ENCODE results near the gene NSG2. TPM values are rescaled to one million over a fixed set of nuclear protein-coding genes. Genes with fewer than 3 reads are reported as not detected.

Gene NSG2
- not detected in 2 replicates for total RNA-seq

DNA sequence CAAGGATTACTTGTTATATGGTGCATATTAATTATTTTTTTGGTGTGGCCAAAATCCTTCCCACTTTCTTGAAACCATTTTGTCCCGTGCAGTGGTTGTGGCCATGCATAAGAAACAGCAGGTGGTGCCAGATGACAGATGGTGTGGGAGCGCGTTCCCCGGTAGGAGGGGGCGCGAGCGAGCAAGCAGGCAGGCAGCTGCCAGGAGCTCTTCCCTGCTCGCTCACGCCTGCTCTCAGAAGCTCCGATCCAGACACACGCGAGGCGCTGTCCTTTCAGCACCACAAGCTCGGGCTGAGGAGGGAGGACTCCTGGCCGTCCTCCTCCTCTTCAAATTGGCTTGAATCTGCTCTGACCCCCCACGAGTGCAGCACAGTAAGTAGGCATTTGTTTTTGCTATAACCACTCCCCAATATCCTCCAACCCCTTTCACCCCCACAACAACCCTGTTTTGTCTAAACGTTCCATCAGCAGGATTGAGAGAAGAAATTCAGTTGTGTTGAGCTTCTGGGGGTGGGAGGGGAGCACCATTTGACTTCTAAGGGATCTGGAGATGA is at the start of gene NSG2:
Gene NSG2 (plus strand): TSS at position 237 of the 556 bp plus-strand sequence. CDS start 1,050 bp downstream, outside the sequence.

Other genes with a start within 250 kb of the NSG2 start
- 26.1 and 30.6 TPM in 2 replicates for gene CPEB4, start 157.4 kb upstream of the NSG2 start, total RNA-seq
- not detected in 2 replicates for gene C5orf47, start 56.5 kb upstream of the NSG2 start, total RNA-seq

Measured in vein endothelial cell (primary cell).